CD14-positive monocyte (primary cell): ENCODE results near the gene NIFK. TPM values are rescaled to one million over a fixed set of nuclear protein-coding genes. Genes with fewer than 3 reads are reported as not detected.

Source experiments
- DNase-seq, 3 donors: peaks; one replicate each; pipeline ENCODE4 v3.0.0-alpha.2; 2011 to 2022
- H2AFZ ChIP-seq: 2 replicates; pipeline ENCODE4 v1.6.0; 2012; ENCODE audit warnings: mild to moderate bottlenecking, low read depth, low read length, inconsistent platforms; ENCODE audit not compliant: insufficient read depth, poor library complexity, severe bottlenecking
- H3K27ac ChIP-seq, 2 donors: 1 replicate in 1 of 2; 2 replicates in 1 of 2; pipeline ENCODE4 v1.5.1; 2012 to 2013; ENCODE audit warnings: low read length in 2 of 2, control low read depth in 1 of 2, inconsistent platforms in 1 of 2, low read depth in 1 of 2, mild to moderate bottlenecking in 1 of 2
- H3K27me3 ChIP-seq, 2 donors: one replicate each; pipeline versions ENCODE4 v1.6.0 to v1.6.1; 2011 to 2013; ENCODE audit warnings: low read length in 2 of 2; ENCODE audit not compliant: control insufficient read depth in 2 of 2, insufficient read depth in 2 of 2
- H3K36me3 ChIP-seq, 2 donors: replicated peaks in 1 of 2; 1 replicate in 1 of 2; 2 replicates in 1 of 2; pipeline versions ENCODE4 v1.5.1 to v1.6.1; 2012 to 2013; ENCODE audit warnings: low read length in 2 of 2, control low read depth in 1 of 2, inconsistent platforms in 1 of 2, mild to moderate bottlenecking in 1 of 2; ENCODE audit not compliant: insufficient read depth in 2 of 2, control insufficient read depth in 1 of 2
- H3K4me1 ChIP-seq, 2 donors: 1 replicate in 1 of 2; 2 replicates in 1 of 2; pipeline versions ENCODE4 v1.5.1 to v1.6.1; 2012 to 2013; ENCODE audit warnings: low read length in 2 of 2, control low read depth in 1 of 2, inconsistent platforms in 1 of 2, mild to moderate bottlenecking in 1 of 2, moderate library complexity in 1 of 2; ENCODE audit not compliant: insufficient read depth in 2 of 2, control insufficient read depth in 1 of 2
- H3K4me2 ChIP-seq: replicated peaks from 2 replicates; pipeline ENCODE3; 2012; ENCODE audit warnings: low read length, moderate library complexity, mild to moderate bottlenecking; ENCODE audit not compliant: poor library complexity, severe bottlenecking; ENCODE audit errors: extremely low read depth
- H3K4me3 ChIP-seq, 3 experiments: fragments of 200-600 bp in 1 of 3; sonication (generic) in 1 of 3; replicated peaks in 1 of 3; 1 replicate in 2 of 3; 2 replicates in 1 of 3; pipeline ENCODE4 v1.5.1; 2011 to 2013; ENCODE audit warnings: low read length in 3 of 3, mild to moderate bottlenecking in 3 of 3, control low read depth in 2 of 3, low read depth in 2 of 3, inconsistent platforms in 1 of 3, moderate library complexity in 1 of 3
- H3K79me2 ChIP-seq: 2 replicates; pipeline ENCODE4 v1.6.0; 2012; ENCODE audit warnings: mild to moderate bottlenecking, control low read depth, inconsistent platforms, low read length, moderate library complexity; ENCODE audit not compliant: insufficient read depth
- H3K9ac ChIP-seq: 2 replicates; pipeline ENCODE4 v1.6.0; 2017; ENCODE audit warnings: low read length, mild to moderate bottlenecking; ENCODE audit not compliant: insufficient read depth, poor library complexity, severe bottlenecking
- H3K9me3 ChIP-seq, 2 donors: replicated peaks in 1 of 2; 1 replicate in 1 of 2; 2 replicates in 1 of 2; pipeline versions ENCODE4 v1.5.1 to v1.6.1; 2012 to 2013; ENCODE audit warnings: low read length in 2 of 2, control low read depth in 1 of 2; ENCODE audit not compliant: control insufficient read depth in 1 of 2, insufficient read depth in 1 of 2
- H4K20me1 ChIP-seq: 2 replicates; pipeline ENCODE4 v1.6.0; 2012; ENCODE audit warnings: mild to moderate bottlenecking, low read length, control low read depth, moderate library complexity; ENCODE audit not compliant: insufficient read depth
- H3K27ac Mint-ChIP-seq, 7 donors: one replicate each; pipeline ENCODE4 v1.8.0; 2020; ENCODE audit warnings: mild to moderate bottlenecking in 7 of 7, mixed read lengths in 7 of 7, moderate library complexity in 6 of 7, inconsistent platforms in 2 of 7
- H3K27me3 Mint-ChIP-seq, 3 donors: one replicate each; pipeline ENCODE4 v1.8.0; 2021 to 2022; ENCODE audit warnings: low read depth in 3 of 3, mild to moderate bottlenecking in 3 of 3, mixed read lengths in 3 of 3, moderate library complexity in 3 of 3, inconsistent platforms in 1 of 3
- H3K36me3 Mint-ChIP-seq, 2 donors: one replicate each; pipeline ENCODE4 v1.8.0; 2020; ENCODE audit warnings: mixed read lengths in 2 of 2, inconsistent platforms in 1 of 2, mild to moderate bottlenecking in 1 of 2
- H3K4me1 Mint-ChIP-seq: one replicate; pipeline ENCODE4 v1.8.0; 2020; ENCODE audit warnings: mild to moderate bottlenecking, mixed read lengths
- H3K4me3 Mint-ChIP-seq, 2 donors: one replicate each; pipeline ENCODE4 v1.8.0; 2020; ENCODE audit warnings: mild to moderate bottlenecking in 2 of 2, mixed read lengths in 2 of 2, moderate library complexity in 1 of 2
- H3K9me3 Mint-ChIP-seq, 7 donors: one replicate each; pipeline ENCODE4 v1.8.0; 2020 to 2022; ENCODE audit warnings: mixed read lengths in 7 of 7, mild to moderate bottlenecking in 6 of 7, moderate library complexity in 6 of 7, inconsistent platforms in 2 of 7
- WGBS: methylation state at CpG from one replicate; pipeline ENCODE4 v1.1.5; 2013; ENCODE audit warnings: missing lambda C conversion rate; ENCODE audit not compliant: insufficient coverage; 5-methylcytosine and 5-hydroxymethylcytosine counted together
- intact Hi-C, 2 donors: fragments of 100-400 bp; cut with micrococcal nuclease; formaldehyde crosslinking; loops; one replicate each; pipeline versions ENCODE4 v1.15.0 to v1.15.1; 2023
- polyA minus RNA-seq: library from RNA; depleted of rRNA, polyadenylated mRNA; stranded (reverse); fragments of >200 nt; gene quantifications from 2 replicates; pipeline ENCODE4 v1.2.3, GENCODE V29; 2012
- polyA plus RNA-seq, 3 donors: library from polyadenylated mRNA; depleted of rRNA in 1 of 3; unstranded in 2 of 3; stranded (reverse) in 1 of 3; fragments of 300-500 nt in 2 of 3; fragments of >200 nt in 1 of 3; fragmentation: Illumina TruSeq in 2 of 3; gene quantifications; 1 replicate in 2 of 3; 2 replicates in 1 of 3; pipeline ENCODE4 v1.2.3, GENCODE V29; 2012 to 2021
- total RNA-seq, 12 experiments: library from RNA in 1 of 12; stranded (reverse) in 1 of 12; fragments of 120-200 nt in 1 of 12; gene quantifications; one replicate each; pipeline ENCODE4 v1.2.4 and lab custom pipeline; 2013 to 2026; ENCODE audit warnings: mixed read lengths in 6 of 12, inconsistent platforms in 1 of 12
- TF ChIP-seq, protein P1 (sequence below): fragments of 200-600 bp; IDR thresholded peaks from one replicate; pipeline ENCODE4 v1.8.0; 2022; ENCODE audit warnings: antibody characterized with exemption, mild to moderate bottlenecking

NIFK gene
- total RNA-seq (2013), result 54.8 TPM
- polyA plus RNA-seq (10 to 100 TPM in 2 of 3 donors, 1 to 10 TPM in 1; 6.6 to 32.6 (median 30.6) TPM), polyA minus RNA-seq (7.3 and 11.2 TPM in 2 replicates), total RNA-seq (lab: John Stamatoyannopoulos, UW) (12.9 to 30.5 (median 21.4) reads per million in 11 experiments)

DNA sequence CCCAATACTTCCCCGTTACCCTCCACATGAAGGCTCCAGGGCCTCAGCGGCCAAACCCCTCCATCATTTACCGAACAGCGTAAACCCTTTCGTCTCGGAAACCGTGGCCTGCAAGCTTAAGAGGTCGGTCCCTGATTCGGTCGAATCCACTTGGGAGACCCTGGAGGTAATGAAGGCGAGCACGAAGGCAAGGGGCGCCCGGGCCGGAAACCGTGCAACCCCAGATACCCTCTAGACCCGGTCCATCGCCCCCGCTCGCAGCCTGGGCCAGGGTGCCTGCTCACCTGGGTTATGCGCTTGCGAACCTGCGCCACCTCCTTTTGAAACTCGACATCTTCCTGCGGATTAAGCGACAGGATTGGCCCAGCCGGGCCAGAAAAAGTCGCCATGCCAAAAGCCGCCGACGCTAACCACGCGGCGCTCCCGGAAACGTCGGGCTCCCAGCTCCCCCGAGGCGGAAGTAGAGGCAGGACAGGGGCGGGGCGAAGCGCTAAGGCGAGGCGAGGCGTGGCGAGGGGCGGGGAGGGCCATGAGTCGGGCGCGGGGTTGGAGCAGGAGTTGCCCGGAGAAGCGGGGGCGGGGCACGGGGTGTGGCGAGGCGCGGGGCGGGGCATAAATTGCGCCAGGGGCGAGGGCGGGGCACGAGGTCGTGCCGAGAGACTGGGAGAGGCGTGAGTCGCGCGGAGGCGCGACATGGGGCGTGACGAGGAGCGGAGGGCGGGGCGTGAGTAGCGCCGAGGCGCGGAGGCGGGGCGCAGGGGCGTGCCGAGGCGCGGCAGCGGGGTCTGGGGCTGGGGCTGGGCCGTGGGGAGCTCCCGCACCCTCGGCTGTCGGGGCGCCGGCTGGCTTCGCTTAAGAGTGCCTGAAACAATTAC lies at the start of gene NIFK:
Gene NIFK, minus strand, starts transcription at position 414 of the 875 bp plus-strand sequence. Its CDS starts 25 bp downstream, at position 389.
- peak within 1 kb of the TSS; percentile 84 for H3K4me2 ChIP-seq
- intact Hi-C loops, result loop anchor here (1.0 to 10.0 kb wide), 6 partner anchors 18 to 206 kb away; partner anchors contain the start of genes RNU4ATAC (in 2 of the 2) and TSN (in 2 of the 2)
- Mint-ChIP-seq H3K27ac (peak within 1 kb of the TSS; percentile 94 to 97 (median 96)), H3K4me1 (peaks cover 35% of the 10 kb centered on the region), H3K27me3 (peaks cover 0 to 6% (median 0%) of the 10 kb centered on the region in 3 donors), H3K36me3 (peaks cover 14 to 33% of the 10 kb centered on the region in 2 donors), H3K9me3 (peaks cover 0 to 5% (median 0%) of the 10 kb centered on the region in 7 donors), H3K4me3 (peak within 1 kb of the TSS; percentile 96 to 98)
- H3K27ac ChIP-seq, result peak within 1 kb of the TSS; percentile 72 to 97
- peak within 1 kb of the TSS; percentile 93 for H3K9ac ChIP-seq
- peak; percentile 97 to 98 (median 98) for DNase-seq
- TF ChIP-seq, protein P1, sequence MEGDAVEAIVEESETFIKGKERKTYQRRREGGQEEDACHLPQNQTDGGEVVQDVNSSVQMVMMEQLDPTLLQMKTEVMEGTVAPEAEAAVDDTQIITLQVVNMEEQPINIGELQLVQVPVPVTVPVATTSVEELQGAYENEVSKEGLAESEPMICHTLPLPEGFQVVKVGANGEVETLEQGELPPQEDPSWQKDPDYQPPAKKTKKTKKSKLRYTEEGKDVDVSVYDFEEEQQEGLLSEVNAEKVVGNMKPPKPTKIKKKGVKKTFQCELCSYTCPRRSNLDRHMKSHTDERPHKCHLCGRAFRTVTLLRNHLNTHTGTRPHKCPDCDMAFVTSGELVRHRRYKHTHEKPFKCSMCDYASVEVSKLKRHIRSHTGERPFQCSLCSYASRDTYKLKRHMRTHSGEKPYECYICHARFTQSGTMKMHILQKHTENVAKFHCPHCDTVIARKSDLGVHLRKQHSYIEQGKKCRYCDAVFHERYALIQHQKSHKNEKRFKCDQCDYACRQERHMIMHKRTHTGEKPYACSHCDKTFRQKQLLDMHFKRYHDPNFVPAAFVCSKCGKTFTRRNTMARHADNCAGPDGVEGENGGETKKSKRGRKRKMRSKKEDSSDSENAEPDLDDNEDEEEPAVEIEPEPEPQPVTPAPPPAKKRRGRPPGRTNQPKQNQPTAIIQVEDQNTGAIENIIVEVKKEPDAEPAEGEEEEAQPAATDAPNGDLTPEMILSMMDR, result no peak
- H3K4me3 ChIP-seq, result peak within 1 kb of the TSS; percentile 80 to 97 (median 90)
- under 1% methylated on average over 82 of the region's 93 CpGs for WGBS
- no peaks in the 10 kb centered on the region for H3K9me3 ChIP-seq
- peaks cover 34% of the 10 kb centered on the region for H3K79me2 ChIP-seq
- H3K4me1 ChIP-seq, result peaks cover 15 to 18% of the 10 kb centered on the region in 2 donors
- peaks cover 13% of the 10 kb centered on the region for H4K20me1 ChIP-seq
- H2AFZ ChIP-seq, result peak within 1 kb of the TSS; percentile 94
- no peaks in the 10 kb centered on the region for H3K27me3 ChIP-seq
- H3K36me3 ChIP-seq, result peaks cover 21 to 32% of the 10 kb centered on the region in 2 donors

DNA sequence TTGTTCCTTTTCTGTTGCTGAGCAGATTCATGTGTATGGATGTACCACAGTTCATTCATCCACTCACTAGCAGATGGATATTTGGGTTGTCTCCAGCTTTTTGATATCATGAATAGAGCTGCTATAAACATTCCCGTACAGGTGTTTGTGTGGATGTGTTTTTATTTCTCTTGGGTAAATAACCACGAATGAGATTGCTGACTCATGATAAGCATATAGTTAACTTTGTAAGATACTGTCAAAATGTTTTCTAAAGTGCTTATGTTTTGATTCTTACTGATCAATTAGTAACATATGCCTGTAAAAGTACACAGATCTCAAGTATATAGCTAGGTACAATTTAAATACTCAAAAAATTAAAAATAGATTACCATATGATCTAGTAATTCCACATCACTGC lies 46.5 kb upstream of the NIFK start:
- no peak overlapping the region for H3K27ac ChIP-seq
- no peaks in the 10 kb centered on the region for H3K79me2 ChIP-seq
- TF ChIP-seq, protein P1, result no peak
- Mint-ChIP-seq H3K27ac (no peak overlapping the region), H3K9me3 (peaks cover 0 to 4% (median 1%) of the 10 kb centered on the region in 7 donors), H3K27me3 (peaks cover 2 to 9% (median 3%) of the 10 kb centered on the region in 3 donors), H3K36me3 (no peaks in the 10 kb centered on the region), H3K4me3 (no peak overlapping the region), H3K4me1 (no peaks in the 10 kb centered on the region)
- no CpG with 5 or more reads among the region's 2 CpGs for WGBS
- intact Hi-C loops, result no loop called here
- no peaks in the 10 kb centered on the region for H3K27me3 ChIP-seq
- H3K9ac ChIP-seq, result no peak overlapping the region
- no peak overlapping the region for H3K4me3 ChIP-seq
- no peak overlapping the region for H2AFZ ChIP-seq
- no peaks in the 10 kb centered on the region for H3K36me3 ChIP-seq
- no peak for DNase-seq
- no peaks in the 10 kb centered on the region for H3K4me1 ChIP-seq
- H3K4me2 ChIP-seq, result no peak overlapping the region
- no peaks in the 10 kb centered on the region for H3K9me3 ChIP-seq
- no peaks in the 10 kb centered on the region for H4K20me1 ChIP-seq
